NCI-H510A treated with DMSO at 0.1 percent for 48 hours (cell line): Measurements from ENCODE around the gene GRIK5.

Experiments used
- DNase-seq: peaks from one replicate; lab custom pipeline; 2025; lab: John Stamatoyannopoulos, UW

The GRIK5 gene

GRCh38 chr19:42076380-42076944, 6.5 kb upstream of the GRIK5 start:
- DNase-seq = no peak

- DNase-seq = peak; percentile 99
Measured at GRCh38 chr19:42075616-42076379, 5.8 kb upstream of the GRIK5 start, which contains the start of gene ZNF574. ZNF574 (plus strand) TSS chr19:42076166; CDS start chr19:42078607, 2,441 bp downstream.

GRCh38 chr19:42075364-42075615, 5.3 kb upstream of the GRIK5 start:
- no peak for DNase-seq

- DNase-seq = no peak
Measured at GRCh38 chr19:42074513-42075363, 4.7 kb upstream of the GRIK5 start.

GRCh38 chr19:42071247-42071646, 1.2 kb upstream of the GRIK5 start:
- no peak for DNase-seq

GRCh38 chr19:42068756-42069571, 1.0 kb downstream of the GRIK5 start:
- DNase-seq = no peak

GRCh38 chr19:42068361-42068755, 1.6 kb downstream of the GRIK5 start:
- no peak for DNase-seq

GRCh38 chr19:42067315-42067888, 2.6 kb downstream of the GRIK5 start:
- no peak for DNase-seq

- peak; percentile 45 for DNase-seq
Measured at GRCh38 chr19:42066075-42066754, 3.8 kb downstream of the GRIK5 start.

- no peak for DNase-seq
Measured at GRCh38 chr19:42065511-42065910, 4.5 kb downstream of the GRIK5 start.

- no peak for DNase-seq
Measured at GRCh38 chr19:42065051-42065450, 5.0 kb downstream of the GRIK5 start.

- no peak for DNase-seq
Measured at GRCh38 chr19:42064432-42064831, 5.6 kb downstream of the GRIK5 start.

GRCh38 chr19:42062381-42062780, 7.6 kb downstream of the GRIK5 start:
- no peak for DNase-seq

GRCh38 chr19:42060117-42060516, 9.9 kb downstream of the GRIK5 start:
- DNase-seq = no peak

GRCh38 chr19:42059196-42059595, 10.8 kb downstream of the GRIK5 start:
- no peak for DNase-seq

- DNase-seq = no peak
Measured at GRCh38 chr19:42057846-42058245, 12.2 kb downstream of the GRIK5 start.

- DNase-seq = no peak
Measured at GRCh38 chr19:42054205-42054604, 15.8 kb downstream of the GRIK5 start.

GRCh38 chr19:42053037-42053935, 16.7 kb downstream of the GRIK5 start:
- DNase-seq = no peak

GRCh38 chr19:42052241-42052863, 17.7 kb downstream of the GRIK5 start:
- DNase-seq = no peak
